Hippocampal formation (tissue), 2 donors: ENCODE results near the gene GRIK1.

Experiments
- DNase-seq, 2 donors: peaks; one replicate each; lab custom pipeline; 2025; lab: John Stamatoyannopoulos, UW

Gene GRIK1

DNA sequence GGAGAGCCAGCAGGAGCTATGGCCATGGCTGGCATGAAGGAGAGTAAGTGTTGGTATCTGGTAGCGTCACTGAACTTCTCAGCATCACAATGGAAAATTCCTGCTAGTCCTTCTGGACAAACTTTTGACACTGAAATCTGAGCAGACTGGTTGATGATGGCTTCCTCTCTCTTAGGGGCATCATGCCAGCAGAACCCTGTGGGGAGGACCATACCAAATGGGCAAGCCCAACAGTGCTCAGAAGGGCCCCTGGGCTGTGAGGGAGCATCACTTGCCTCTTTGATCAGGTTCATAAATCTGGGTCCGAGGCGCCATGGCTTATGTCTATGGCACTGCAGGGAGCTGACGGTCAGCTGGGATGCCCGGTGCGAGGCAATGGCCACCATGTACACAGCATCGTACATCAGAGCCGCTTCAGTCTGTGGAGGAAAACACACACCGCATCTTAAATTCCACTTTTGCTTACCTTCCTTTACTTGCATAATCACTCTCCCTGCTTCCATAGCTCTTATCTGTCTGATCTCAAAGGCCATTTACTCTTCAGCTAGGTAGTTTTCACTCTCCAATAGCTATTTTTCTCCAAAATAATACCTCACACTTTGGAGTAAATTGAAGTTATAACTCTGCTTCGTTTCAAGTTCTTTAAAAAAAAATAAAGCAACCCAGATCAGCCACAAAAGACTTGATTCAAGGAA lies 297.1 kb downstream of the GRIK1 start:
- DNase-seq: no peak

- DNase-seq: no peak
Observed at GRCh38 chr21:29641635-29642550, 297.9 kb downstream of the GRIK1 start.

DNA sequence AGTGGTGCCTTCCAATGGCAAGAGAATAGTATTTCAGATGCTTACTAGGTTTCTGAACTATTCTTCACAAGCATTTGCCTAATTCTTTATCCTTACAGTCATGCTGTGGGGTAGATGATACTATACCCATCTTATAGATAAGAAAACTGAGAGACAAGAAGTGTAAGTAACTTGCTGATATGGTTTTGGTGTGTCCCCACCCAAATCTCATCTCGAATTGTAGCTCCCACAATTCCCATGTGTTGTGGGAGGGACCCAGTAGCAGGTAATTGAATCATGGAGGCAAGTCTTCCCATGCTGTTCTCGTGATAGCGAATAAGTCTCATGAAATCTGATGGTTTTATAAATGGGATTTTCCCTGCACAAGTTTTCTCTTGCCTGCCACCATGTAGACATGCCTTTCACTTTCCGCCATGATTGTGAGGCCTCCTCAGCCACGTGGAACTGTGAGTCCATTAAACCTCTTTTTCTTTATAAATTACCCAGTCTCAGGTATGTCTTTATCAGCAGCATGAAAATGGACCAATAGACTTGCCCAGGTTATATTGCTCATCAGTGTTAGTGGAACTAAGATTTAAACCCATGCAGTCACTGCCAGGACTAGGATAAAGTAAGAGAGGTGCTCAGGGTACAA lies 298.7 kb downstream of the GRIK1 start:
- DNase-seq: no peak

- DNase-seq: no peak
Observed at GRCh38 chr21:29640080-29640508, 299.7 kb downstream of the GRIK1 start.

DNA sequence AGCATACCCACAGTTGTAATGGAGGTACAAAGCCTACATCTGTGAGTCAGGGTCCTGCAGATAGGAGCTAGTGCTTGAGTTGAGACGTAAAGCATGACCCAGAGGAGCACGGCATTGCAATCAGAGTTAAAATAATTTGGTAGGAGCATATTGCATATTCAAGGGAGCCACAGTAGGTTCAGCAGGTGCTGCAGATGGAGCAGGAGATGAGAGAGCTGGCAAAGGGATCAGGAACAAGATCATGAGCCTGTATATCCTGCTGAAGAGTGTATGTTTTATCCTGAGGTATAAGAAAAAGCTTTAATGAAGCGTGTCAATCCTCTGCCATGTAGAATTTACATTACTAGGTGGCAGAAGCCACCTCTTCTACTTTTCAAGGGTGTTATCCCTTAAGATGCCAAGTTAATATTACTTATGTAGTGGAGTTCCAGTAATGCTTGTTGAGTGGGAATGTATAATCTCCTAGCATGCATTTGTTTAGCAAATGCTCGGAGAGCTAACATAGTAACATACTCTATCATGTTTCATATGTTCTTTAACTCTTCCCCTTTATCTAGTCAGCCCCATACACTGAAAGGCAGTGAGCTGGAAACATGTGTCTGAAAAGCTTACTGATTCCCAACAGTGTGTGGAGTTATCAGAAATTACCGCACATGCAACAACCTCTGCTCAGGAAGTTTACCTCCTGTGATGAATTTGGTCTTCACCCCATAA lies 300.3 kb downstream of the GRIK1 start:
- no peak for DNase-seq

DNA sequence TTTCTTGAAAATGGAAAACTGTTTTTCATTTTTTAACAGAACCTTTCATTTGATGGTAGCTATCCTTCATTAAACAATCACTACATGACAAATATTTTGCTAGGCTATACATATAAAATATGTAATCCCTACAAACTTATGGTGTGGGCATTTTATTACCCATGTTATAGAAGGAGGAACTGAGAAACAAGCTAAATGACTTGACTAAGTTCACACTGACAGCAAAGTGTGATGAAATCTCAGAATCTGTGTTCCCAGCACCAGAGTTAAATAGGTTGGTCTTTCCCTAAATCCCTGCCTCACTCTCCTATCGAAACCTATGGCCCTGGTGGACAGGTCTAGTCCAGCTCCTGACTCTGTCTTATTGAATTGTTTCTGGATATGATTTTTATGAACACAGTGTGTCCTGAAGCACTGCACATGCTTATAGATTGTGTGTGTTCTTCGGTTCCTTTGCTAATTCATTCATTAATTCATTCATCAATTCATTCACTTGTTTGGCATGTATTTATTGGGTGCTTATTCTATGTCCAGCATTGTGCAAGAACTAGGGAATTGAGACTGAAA lies 301.0 kb downstream of the GRIK1 start:
- DNase-seq: no peak

- no peak for DNase-seq
Observed at GRCh38 chr21:29638138-29638537, 301.7 kb downstream of the GRIK1 start.

DNA sequence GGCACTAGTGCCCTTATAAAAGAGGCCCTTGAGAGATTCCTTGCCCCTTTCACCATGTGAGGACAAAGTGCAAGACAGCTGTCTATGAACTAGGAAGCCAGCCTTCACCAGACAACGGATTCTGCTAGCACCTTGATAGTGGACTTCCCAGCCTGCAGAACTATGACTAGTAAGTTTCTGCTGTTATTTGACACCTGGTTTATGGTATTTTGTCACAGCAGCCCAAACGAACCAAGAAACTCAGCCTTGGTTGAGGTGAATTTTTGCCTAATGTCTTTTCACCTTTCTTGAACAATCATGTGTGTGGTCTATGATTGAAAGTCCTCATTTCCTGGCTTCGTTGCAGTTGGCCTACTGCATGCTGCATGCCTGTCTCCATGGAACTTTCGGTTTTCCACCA lies 302.2 kb downstream of the GRIK1 start:
- DNase-seq: no peak

GRCh38 chr21:29637134-29637533 lies 302.7 kb downstream of the GRIK1 start:
- DNase-seq: no peak

DNA sequence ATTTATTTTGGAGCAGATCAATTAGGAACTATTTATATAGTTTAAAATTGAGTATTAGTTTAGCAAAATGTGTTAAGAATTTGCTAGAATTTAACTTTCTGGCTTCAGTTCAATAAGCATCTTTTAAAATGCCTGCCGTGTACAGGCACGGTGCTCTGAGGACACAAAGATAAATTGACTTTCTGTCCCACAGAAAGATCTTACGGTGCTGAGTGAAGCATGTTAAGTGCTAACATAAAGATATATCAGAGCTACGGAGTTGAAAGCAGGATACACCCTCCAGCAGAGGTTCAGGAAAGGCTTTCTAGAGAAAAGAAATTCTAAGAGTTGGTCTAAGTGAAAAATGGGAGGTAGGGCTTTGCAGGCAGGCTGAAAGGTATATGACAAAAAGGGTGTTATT lies 305.4 kb downstream of the GRIK1 start:
- DNase-seq: no peak

- no peak for DNase-seq
Observed at GRCh38 chr21:29633756-29634155, 306.0 kb downstream of the GRIK1 start.

DNA sequence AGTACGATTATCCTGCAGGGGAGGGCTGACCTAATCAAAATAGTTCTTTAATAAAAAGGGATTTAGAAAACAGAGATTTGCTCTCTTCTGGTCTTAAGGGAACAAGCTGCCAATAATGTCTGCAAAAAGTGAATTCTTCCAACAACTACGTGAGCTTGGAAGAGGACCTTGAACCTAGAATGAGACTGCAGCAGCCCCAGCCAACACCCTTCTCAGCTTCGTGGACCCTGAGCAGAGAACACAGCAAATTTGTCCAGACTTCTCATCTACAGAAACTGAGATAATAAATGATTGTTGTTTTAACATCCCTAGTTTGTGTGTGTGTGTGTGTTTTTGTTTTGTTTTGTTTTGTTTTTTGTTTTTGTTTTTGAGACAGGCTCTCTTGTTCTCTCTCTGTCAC lies 309.4 kb downstream of the GRIK1 start:
- no peak for DNase-seq

GRCh38 chr21:29627905-29628304 lies 311.9 kb downstream of the GRIK1 start:
- no peak for DNase-seq

DNA sequence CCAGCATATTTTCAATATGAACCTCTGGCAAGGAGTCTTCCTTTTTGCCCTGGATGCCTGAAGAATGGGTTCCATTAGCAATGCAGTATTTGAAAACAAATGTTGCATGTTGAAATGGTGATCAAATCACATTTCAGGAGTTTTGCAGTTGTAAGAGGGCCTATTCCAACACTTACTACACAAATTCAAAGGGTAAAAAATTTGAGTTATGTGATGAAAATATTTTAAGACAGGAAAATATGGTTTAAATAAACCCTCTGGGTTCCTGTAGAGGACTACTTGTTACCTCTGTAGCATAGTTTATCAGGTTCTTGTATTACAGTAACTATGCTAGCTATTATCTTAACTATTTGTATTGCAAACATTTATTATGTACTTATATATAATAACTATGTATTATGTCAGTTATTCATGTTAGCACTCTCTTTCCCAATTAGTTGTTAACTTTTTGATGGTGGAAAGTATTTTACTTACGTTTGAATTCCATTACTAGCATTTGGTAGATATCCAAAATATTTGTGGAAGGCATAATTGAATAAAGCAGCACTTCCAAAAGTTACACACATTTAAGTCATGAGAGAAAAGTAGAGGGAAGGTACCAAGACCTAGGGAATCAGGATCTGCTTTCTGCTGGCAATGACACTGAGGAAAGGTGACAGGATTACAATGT lies 312.9 kb downstream of the GRIK1 start:
- no peak for DNase-seq

DNA sequence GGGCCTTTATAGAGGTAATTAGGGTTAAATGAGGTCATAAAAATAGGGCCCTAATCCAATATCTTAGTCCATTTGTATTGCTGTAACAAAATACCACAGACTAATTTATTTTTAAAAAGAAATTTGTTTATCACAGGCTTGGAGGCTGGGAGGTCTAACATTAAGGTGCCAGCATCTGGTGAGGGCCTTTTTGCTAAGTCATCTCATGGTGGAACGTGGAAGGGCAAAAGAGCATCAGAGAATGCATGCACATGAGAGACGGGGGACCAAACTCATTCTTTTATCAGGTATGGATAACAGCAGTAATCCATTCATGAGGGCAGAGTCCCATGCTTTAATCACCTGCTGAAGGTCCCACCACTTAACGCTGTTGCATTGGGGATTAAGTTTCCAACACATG lies 313.8 kb downstream of the GRIK1 start:
- DNase-seq: no peak

DNA sequence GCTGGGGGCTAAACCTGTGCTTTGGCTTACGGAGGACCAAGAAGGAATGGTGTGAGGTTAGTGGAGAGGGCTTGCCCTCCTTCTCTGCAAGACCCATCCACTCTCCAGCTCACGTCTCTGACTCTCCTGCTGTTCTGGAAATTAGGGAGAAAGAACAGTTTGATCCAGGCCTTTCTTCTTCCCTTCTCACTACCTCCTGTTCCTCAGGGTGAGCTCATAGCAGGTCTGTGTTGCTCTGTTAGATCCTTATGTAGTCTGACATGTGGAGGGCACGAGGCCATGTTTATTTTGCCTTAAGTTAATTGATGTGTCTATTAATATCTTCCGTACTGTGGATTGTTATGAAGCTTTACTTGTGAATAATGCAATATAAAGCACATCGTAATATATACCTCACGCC lies 315.0 kb downstream of the GRIK1 start:
- DNase-seq: no peak

DNA sequence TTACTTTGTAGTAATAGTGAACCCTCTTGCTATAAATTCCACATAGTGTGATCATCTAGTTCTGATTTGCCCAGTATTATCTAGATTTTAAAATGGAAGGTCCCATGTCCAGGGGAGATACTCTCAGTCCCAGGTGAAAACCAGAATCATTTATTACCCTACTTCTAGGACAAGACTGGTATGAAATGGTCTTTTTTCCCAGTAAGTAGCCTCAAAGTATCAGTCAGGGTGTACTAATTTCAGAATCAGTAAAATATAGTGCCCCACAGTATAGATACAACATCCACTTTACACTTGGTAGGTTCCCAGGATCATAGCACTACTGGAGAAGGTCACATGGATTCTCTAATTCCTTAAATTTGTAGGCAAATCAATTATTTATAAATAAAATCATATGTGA lies 318.3 kb downstream of the GRIK1 start:
- DNase-seq: no peak

DNA sequence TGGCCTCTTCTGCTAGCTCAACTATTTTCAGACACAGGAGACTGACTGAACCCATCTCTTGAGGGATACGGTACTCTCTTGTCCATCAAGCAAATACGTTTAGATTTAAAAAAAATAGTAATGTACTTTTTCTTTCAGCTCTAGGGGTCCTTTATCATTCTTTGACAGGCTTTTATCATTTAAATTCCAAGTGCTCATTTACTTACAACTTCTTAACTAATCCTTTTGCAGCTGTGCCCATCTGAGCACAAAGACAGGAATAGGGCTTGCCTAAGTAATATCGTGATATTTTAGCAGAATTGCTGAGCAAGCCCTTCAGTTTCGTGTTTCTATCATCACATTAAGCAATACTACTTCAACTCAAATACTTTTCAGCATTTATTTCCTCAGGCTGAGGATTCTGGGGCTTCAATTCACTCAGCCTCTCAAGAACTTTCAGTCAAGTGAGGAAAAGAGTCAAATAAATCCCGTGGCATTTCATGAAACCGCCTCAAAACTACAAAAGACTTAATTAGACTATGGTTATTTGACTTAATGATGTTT lies 323.5 kb downstream of the GRIK1 start:
- DNase-seq: no peak

- no peak for DNase-seq
Observed at GRCh38 chr21:29613877-29614276, 325.9 kb downstream of the GRIK1 start.

GRCh38 chr21:29613021-29613420 lies 326.8 kb downstream of the GRIK1 start:
- DNase-seq: no peak

- DNase-seq: no peak
Observed at GRCh38 chr21:29610779-29611360, 328.9 kb downstream of the GRIK1 start.
